Fibroblast of upper back skin (primary cell): ENCODE results near the gene SLC16A2.
"Not testable (repeated sequence)": the region's sequence is repeated elsewhere in the genome, so short reads cannot be mapped to it uniquely, and the experiment has no call there.

Experiments used
- DNase-seq: peaks from one replicate; pipeline ENCODE4 v3.0.0-alpha.2; 2013

Gene SLC16A2

DNA sequence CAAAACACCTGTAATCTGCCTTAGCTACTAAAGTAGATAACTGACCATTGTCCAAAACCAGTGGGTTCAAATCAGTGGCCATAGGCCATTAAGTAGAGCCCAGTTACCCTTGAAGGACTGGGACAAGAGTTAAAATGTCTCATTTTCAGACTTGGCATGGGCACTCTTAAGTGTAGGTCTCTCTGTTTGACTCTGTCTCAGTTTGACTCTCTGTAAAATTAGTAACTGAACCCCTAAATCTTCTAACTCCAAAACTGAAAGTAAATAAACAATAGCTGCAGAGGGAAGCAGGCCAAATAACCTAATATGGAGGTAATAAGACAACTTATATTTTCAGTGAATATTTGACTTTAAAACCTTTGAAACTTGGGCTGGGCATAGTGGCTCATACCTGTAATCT is 89.1 kb downstream of the SLC16A2 start:
- DNase-seq, result no peak

DNA sequence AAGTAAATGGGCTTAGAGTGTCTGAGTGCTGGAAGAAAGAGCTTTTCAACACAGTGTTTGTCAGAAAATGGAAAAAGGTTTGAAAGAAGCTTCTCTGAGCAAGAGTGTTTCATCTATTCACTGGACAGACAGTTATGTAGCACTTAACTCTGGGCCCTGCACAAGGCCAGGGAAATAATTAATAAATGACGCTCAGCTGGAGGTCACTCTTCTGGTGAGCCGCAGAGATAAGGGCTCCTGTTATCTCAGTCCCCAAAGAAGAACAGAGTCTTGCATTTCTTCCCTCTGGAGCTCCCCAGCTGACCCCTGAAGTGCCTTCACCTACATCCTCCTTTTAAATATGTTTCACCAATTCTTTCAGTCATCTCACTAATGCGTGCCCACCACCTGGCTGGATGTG is 90.4 kb downstream of the SLC16A2 start:
- DNase-seq, result no peak

DNA sequence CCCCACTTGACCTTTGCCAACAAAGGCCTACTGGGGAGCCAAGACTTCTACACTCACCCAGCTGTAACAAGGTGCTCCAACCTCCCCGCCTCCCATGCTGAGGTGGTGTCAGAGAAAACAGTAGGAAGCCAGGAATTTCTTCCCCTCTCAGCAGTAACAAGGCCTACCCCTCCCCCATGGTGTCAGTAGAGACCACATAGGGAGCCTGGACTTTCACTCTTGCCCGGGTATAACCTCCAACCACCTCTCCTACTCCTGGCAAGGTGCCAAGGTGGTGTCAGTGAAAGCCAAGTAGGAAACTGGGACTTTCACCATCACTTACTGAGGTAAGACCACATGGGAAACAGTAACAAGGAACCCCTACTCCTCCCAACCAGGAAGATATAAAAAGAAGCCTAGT is 93.1 kb downstream of the SLC16A2 start:
- peak; percentile 18 for DNase-seq

DNA sequence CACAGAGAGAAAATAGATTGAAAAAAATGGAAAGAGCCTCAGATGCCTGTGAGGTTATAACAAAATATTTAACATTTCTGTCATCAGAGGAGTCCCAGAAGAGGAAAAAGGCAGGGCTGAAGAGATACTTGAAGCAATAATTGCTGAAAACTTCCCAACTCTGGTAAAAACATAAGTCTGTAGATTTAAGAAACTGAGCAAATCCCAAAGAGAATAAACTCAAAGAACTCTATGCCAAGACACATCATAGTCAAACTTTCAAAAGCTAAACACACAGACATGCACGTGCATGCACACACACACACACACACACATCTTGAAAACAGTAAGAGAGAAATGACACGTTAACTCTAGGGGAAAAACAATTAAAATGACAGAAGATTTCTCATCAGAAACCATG is 94.1 kb downstream of the SLC16A2 start:
- no peak for DNase-seq

DNA sequence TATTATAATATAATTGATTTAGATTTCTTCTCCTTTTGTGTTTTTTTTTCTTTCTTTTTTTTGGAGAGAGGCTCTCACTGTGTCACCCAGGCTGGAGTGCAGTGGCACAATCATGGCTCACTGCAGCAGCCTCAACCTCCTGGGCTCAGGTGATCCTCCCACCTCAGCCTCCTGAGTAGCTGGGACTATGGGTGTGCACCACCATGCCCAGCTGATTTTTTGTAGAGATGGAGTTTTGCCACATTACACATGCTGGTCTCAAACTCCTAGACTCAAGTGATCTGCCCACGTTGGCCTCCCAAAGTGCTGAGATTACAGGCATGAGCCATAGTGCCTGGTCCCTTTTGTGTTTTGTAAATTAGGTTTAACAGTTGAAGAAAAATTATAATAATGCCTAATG is 94.7 kb downstream of the SLC16A2 start:
- not testable (repeated sequence) for DNase-seq

DNA sequence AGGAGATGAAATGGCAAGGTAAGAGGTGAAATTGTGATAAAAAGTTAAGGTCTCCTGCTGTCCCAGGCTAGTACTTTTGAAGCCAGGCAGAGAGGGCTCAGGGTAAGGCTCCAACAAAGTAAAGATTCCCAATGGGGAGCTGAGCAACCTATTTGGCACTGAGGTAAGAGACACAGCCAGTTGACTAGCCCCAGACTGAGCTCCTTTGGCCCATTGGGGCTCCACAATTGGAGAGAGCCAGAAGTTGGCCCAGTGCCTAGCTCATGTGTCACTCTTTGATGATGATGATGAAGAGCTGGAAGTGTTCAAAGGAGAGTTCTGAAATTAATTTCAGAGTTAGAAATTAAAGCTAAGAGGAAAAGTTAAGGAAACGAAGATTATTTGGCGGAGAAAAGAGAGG is 98.6 kb downstream of the SLC16A2 start:
- no peak for DNase-seq

DNA sequence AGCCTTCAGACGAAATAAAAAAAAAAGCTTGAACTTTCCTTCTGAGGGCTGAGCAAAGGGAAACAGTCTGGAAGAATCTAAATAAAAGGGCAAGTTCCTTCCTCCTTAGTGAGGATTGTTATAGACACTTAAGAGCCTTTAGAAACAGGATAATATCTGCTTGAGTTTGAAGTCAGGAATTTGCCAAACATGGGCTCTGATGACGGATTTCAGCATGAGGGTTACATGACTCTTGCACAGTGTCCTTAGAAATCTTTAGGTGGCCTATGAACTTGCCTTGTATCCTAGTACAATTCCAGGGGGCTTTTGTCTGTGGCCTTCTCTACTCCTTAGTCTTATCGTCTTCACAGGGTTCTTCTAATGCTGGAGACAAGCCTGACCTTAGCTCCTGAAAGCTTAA is 99.0 kb downstream of the SLC16A2 start:
- DNase-seq, result no peak

DNA sequence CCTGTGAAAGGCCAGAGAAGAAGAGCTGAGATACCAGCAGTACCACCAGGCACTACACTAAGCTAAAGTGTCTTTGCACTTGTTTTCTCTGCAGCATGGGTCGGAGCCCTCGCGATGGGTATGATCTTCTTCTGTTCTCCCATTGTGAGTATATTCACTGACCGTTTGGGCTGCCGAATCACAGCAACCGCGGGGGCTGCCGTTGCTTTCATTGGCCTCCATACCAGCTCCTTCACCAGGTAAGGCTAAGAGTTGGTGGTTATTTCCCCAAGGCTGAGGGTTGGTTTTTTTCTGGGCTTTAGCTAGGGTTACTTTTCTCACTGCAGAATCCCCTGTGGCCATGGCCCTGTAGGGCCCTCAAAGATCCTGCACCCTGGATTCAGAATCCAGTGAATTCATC is 99.6 kb downstream of the SLC16A2 start:
- no peak for DNase-seq

DNA sequence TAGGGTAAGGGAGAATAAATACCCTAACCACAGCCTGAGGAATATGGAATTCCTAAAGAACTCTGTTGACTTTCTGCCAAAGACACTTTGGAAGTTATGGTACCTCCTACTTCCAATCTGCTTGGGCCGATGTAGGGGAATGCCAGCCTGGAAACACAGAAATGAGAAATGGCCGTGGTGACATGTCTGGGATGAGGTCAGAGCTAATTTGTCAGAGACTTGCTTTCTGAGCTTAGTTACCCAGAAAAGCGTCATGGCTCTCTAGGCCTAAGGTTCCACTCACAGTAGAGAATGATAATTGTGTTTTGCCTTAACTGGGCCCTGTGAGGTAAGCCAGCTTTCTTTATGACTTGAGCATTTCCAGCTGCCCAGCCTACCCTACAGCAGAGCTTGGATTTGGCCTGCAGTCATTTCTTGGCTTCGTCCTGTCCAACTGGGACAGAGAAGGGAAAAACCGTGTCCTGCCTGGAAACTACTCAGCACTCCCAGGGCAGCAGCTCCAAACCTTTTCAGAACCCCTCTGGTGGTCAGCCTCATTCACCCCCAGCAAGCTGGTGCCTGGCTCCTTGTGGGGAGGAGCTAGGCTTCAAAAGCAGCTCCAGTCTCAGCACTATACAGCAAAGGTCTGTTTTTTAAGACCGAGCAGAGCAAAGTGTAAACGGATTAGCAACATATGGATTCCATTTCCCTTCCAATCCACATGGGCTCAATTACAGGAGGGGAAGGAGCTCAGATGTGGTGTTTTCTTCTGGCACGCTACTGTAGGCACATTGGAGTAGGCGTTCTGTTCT is 100.9 kb downstream of the SLC16A2 start:
- DNase-seq, result peak; percentile 84

DNA sequence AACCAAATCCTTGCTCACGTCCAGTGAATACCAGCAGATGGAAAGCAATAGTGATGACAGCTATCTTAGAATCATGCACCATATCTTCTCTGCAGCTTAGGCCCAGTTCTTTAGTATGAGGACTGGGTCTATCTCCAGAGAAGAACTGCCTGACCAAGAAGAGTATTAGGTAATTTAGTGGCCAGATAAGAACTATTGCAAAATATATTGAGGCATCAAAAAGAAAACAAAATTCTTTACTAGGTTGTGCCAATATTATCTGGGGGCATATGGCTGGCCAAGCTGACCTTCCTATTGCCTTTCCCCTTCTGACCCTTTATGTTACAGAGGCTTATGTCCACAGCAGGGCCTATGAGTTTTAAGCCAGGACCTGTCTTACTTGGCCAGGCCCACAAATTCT is 101.9 kb downstream of the SLC16A2 start:
- no peak for DNase-seq

DNA sequence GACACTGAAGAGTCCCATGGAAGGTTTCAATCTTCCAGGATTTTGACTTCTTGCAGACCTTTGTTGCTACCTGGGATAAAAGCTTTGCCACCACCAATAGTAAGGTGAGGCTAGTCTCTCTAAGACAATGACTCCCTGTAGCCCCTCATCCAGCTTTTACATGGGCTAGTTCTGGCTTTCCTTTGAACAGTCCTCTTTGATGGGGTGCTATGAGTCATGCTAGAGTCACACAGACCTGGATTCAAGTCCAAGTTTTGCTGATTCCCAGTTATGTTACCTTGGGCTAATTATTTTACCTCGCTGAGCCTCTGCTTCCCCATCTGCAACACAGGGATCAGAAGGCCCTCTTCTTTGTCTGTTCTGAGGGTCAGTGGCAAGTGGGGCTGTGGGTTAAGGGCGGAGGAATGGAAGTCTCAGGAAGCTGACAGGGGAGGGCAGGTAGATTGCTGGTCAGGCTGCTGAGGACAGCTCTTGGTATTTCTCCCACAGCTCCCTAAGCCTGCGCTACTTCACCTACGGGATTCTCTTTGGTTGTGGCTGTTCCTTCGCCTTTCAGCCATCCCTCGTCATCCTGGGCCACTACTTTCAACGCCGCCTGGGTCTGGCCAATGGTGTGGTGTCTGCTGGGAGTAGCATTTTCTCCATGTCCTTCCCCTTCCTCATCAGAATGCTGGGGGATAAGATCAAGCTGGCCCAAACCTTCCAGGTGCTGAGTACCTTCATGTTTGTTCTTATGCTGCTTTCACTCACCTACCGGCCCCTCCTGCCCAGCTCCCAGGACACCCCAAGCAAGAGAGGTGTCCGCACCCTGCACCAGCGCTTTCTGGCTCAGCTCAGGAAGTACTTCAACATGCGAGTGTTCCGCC is 102.8 kb downstream of the SLC16A2 start:
- DNase-seq, result no peak

DNA sequence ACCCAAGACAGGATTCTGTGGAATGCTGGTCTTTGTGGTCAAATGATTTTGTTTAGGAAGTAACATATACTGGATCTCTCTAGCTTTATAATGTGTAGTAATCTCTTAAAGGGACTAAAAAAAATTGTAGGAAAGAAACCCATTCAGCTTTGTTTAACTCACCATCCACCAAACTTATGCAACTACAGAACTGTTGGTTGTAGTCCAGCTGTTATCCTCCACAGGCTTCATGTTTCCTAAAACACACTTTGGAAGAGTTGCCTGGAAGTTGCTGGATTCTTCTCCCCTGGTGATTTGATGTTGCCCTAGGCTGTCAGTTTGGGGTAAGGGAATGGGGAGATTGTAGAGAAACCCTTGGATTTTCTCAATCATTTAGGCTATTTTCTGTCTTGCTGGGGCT is 103.8 kb downstream of the SLC16A2 start:
- DNase-seq, result peak; percentile 24

DNA sequence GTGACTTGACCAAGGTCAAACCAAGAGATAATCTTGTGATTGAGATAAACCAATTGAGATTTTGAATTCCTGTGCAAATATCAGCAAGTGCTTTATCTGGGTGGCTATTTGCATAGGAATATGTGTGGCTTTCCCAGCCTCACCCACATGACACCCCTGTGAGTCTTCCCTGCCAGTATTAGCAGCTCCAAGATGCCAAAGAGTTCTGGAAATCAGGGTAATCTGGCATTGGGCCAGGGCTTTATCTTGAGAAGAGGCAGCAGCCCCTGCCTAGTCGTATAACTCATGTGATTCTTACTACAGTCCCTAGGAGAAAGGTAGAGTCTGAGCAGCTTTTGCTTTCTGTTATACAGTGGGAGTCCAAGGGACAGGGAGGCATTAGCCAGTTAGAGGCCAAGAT is 105.5 kb downstream of the SLC16A2 start:
- no peak for DNase-seq

DNA sequence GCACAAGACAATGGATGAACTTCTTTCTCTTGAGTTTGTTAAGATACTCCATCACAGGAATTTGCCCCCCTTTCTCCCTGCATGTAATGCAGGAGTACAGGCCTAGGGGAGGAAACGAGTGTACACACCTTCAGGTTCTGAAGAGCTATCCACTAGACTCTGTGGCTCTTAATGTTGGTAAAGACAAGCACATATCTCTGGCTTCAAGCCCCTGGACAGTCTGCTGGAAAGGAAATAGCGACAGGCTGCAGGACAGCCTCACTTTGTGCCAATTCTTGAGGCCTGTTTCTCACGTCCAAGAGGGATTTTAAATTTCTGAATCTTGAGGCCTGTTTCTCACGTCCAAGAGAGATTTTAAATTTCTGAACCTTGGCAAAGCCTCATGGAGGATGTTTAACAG is 106.1 kb downstream of the SLC16A2 start:
- DNase-seq, result no peak

DNA sequence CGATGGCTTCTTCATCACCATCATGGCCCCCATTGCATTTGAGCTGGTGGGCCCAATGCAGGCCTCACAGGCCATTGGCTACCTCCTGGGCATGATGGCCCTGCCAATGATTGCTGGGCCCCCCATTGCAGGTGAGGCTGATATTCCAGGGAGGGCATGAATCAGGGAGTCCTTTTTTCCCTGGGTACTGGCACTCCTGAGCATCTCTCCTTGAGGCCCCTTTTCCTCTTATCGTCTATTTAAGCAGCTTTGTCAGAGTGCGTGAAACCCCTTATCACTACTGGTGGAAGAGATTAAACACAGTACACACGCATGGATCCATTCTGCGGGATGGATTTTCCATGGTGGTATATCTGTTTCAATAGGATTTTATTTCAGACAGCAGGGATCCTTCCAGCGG is 108.0 kb downstream of the SLC16A2 start:
- no peak for DNase-seq

DNA sequence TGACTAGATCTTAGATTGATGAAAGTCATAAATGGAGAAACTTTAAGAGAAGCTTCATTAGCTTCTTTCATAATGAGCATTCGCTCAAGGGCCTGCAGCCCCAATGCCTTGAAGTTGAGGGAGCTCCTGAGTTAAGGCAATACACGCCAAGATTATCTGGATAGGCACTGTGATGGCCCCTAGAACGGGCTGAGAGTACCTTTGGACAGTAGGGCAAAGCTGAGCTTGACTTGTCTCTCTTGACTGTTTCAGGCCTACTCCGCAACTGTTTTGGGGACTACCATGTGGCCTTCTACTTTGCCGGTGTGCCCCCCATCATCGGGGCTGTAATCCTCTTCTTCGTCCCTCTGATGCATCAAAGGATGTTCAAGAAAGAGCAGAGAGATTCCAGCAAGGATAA is 109.8 kb downstream of the SLC16A2 start:
- no peak for DNase-seq

DNA sequence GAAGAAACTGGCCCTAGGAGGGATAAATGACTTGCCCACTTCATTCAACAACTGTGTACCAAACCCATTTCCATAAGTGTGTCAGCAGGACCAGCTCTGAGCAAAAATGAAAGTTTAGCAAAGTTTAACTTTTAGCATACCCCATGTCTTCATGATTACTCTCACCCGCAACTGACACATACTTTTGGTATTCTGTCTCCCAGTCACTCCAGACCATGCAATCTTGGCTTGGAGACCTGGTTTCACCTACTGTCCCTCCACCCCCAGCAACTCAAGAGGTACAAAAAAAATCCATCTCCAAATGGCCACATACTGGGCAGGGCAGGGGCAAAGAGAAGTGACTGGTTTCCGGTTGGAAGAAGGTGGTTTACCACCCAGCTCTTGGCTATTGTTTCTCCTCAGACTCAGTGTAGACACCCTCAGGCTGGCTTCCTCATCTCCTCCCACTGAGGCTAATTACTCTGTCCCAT is 113.3 kb downstream of the SLC16A2 start:
- peak; percentile 60 for DNase-seq

DNA sequence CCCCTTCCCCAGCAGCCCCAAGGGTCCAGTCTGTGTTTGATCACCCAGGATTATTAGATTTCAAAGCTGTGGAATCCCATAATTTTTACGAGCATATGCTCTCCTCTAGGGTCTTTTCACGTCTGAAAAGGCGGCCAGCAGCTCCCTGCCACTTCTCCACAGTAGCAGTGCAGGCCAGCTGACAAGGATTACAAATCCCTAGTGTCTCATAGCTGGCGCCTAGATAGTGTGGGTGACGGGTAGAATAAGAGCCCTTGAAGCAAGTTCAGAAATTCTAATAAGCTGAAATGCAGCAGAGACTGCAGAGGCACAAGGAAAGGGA is 113.8 kb downstream of the SLC16A2 start:
- DNase-seq, result no peak

DNA sequence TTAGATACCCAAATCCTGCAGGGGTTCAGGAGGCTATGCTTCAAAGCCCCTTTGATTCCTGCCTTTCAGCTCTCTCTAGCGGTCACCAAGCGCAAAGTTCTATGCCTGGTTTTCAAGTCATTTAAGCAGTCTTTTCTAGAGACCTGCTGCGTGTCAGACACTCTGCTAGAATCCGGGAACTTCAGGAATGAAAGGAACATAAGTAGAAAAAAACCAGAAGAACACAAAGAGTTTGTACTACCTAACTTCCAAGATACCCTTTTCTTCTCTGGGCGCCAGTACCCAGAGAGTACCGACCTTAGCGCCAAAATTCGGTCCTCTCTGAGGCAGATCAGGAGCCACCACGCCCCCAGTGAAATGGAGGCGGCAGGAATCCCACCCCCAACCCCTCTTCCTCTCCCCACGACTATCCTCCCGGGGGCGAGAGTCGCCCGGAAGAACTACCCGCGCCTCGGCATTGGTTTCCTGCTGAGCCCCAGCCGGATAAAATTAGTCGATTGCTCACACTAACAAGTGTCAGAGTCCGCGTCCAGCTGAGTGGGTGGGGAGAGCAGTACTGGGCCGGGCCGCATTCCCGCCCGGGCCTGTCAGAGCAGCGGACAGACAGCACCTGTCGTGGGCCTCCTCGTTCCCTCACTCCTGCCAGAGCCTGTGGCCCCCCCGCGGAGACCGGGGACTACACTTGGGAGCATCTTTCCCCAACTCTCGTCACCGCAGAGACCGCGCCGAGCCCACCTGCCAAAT is 114.3 kb downstream of the SLC16A2 start:
- peak; percentile 73 for DNase-seq

DNA sequence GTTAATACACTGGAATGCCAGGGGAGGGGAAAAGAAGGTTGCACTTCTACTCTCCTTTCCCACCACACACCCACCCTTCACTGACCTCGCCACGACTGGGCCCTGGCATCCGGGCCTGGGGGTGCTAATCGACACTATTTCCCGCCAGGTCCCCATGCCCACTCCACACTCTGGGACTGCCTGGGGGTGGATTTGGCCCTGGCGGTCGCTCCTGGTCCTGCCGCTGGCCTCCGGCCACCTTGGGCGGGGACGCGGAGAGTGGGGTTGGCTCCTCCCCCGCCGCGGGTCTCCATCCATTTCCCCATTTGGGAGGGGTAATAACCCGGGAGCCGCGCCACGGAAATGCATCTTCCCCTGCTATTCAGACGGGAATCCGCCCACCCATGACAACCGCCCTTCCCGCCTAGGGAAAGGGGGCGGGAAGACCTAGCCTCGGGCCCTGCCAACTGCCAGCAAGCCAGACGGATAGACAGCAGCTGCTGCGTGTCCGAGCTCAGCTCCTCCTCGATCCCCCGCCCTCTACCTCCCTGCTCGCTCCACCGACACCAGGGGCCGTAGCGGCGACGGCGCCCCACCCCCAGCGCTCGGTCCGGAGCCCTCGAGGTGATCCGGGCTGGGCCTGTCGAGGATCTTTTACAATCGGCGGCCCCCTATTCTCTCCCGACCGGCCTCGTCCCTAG is 115.0 kb downstream of the SLC16A2 start:
- peak; percentile 81 for DNase-seq

DNA sequence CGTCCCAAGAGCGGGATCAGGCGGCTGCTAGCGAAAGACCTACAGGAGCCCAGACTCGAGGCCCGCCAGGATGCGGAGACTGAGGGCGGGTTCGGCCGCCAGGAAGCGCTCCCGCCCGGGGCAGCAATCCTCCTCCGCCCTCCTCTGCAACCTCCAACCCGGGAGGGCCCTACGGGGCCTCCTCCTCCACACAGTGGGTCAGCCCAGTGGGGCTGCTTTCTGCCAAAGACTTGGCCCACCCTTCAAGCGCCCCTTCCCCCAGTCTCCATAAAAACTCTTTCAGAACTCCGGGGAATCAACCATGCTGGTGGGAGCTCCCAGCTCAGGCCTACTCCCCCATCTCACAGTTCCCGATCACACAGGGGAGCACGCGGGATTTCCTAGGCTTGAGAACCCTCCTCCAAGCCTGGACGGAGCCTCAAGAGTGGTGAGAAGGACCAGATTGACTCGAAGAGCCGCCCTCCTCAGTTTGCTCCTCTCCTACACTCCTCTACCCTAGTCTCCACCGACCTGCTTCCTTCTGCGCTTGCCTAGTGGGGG is 115.6 kb downstream of the SLC16A2 start:
- DNase-seq, result peak; percentile 38

DNA sequence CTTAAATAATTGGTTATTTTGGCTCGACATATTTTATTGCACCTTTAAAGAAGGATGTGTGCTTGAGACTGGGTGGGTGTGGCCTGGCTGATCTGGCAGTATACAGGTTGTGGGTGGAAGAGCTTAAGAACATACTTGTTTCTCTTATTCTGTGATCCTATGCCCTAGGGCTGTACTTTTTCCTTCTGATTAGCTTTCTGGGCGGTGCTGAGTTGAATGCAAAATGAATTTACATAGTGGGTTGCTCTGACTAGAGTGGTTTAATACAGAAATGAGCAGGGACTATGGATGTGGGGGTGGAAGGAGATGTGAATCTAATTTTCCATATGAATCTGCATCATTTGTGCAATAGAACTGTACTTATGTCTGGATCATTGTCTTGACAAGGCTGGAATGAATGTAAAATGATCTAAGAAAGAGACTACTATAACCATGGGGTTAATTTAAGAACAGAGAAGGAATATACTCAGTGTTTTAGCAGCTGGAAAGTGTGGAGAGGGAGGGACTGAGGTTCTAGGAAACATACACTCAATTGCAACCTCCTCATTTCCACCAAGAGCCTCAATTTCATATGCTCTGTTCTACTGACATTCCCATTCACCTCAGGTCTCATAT is 119.4 kb downstream of the SLC16A2 start:
- DNase-seq, result no peak
